Amniotic stem cell (primary cell): ENCODE results near the gene DMD.

Experiments used
- DNase-seq: peaks from one replicate; lab custom pipeline; 2025; lab: John Stamatoyannopoulos, UW

DMD gene

GRCh38 chrX:31178064-31178768 lies 2033.1 kb downstream of the DMD start:
- DNase-seq = no peak

- DNase-seq = no peak
Measured at GRCh38 chrX:31170792-31171191, 2040.6 kb downstream of the DMD start.

- DNase-seq = no peak
Measured at GRCh38 chrX:31168551-31168950, 2042.8 kb downstream of the DMD start.

GRCh38 chrX:31166832-31167231 lies 2044.5 kb downstream of the DMD start:
- DNase-seq = no peak

- DNase-seq = no peak
Measured at GRCh38 chrX:31166416-31166815, 2044.9 kb downstream of the DMD start.

GRCh38 chrX:31165241-31166035 lies 2045.9 kb downstream of the DMD start:
- DNase-seq = no peak

- no peak for DNase-seq
Measured at GRCh38 chrX:31154946-31155345, 2056.4 kb downstream of the DMD start.

GRCh38 chrX:31153475-31154047 lies 2057.8 kb downstream of the DMD start:
- DNase-seq = no peak

- no peak for DNase-seq
Measured at GRCh38 chrX:31147175-31147574, 2064.2 kb downstream of the DMD start.

GRCh38 chrX:31139961-31140360 lies 2071.4 kb downstream of the DMD start:
- DNase-seq = no peak

- no peak for DNase-seq
Measured at GRCh38 chrX:31138124-31138523, 2073.2 kb downstream of the DMD start.

GRCh38 chrX:31136144-31136611 lies 2075.2 kb downstream of the DMD start:
- no peak for DNase-seq

- DNase-seq = no peak
Measured at GRCh38 chrX:31132821-31133241, 2078.5 kb downstream of the DMD start.

- DNase-seq = no peak
Measured at GRCh38 chrX:31130457-31131220, 2080.7 kb downstream of the DMD start.

- DNase-seq = no peak
Measured at GRCh38 chrX:31128855-31129254, 2082.5 kb downstream of the DMD start.

GRCh38 chrX:31127716-31128115 lies 2083.6 kb downstream of the DMD start:
- DNase-seq = no peak

- no peak for DNase-seq
Measured at GRCh38 chrX:31126205-31126604, 2085.1 kb downstream of the DMD start.

GRCh38 chrX:31124536-31124935 lies 2086.8 kb downstream of the DMD start:
- no peak for DNase-seq

GRCh38 chrX:31123335-31123734 lies 2088.0 kb downstream of the DMD start:
- no peak for DNase-seq

GRCh38 chrX:31117266-31117665 lies 2094.1 kb downstream of the DMD start:
- no peak for DNase-seq

- no peak for DNase-seq
Measured at GRCh38 chrX:31115398-31115797, 2096.0 kb downstream of the DMD start.

- DNase-seq = no peak
Measured at GRCh38 chrX:31114858-31115257, 2096.5 kb downstream of the DMD start.
